M059J (cell line): ENCODE measurements around the gene TMEM132E. TPM values are rescaled to one million over a fixed set of nuclear protein-coding genes. Genes with fewer than 3 reads are reported as not detected.
"Not testable (repeated sequence)": the region's sequence is repeated elsewhere in the genome, so short reads cannot be mapped to it uniquely, and the experiment has no call there.

ENCODE experiments used
- DNase-seq: peaks from one replicate; pipeline ENCODE4 v3.0.0-alpha.2; 2012; ENCODE audit warnings: low read depth
- total RNA-seq: library from RNA; depleted of rRNA; stranded (reverse); fragments of >200 nt; shearing (Covaris generic); gene quantifications from 2 replicates; pipeline ENCODE4 v1.2.3, GENCODE V29; 2014; rRNA removed

Gene TMEM132E
- total RNA-seq = 0.39 and 0.49 TPM in 2 replicates

DNA sequence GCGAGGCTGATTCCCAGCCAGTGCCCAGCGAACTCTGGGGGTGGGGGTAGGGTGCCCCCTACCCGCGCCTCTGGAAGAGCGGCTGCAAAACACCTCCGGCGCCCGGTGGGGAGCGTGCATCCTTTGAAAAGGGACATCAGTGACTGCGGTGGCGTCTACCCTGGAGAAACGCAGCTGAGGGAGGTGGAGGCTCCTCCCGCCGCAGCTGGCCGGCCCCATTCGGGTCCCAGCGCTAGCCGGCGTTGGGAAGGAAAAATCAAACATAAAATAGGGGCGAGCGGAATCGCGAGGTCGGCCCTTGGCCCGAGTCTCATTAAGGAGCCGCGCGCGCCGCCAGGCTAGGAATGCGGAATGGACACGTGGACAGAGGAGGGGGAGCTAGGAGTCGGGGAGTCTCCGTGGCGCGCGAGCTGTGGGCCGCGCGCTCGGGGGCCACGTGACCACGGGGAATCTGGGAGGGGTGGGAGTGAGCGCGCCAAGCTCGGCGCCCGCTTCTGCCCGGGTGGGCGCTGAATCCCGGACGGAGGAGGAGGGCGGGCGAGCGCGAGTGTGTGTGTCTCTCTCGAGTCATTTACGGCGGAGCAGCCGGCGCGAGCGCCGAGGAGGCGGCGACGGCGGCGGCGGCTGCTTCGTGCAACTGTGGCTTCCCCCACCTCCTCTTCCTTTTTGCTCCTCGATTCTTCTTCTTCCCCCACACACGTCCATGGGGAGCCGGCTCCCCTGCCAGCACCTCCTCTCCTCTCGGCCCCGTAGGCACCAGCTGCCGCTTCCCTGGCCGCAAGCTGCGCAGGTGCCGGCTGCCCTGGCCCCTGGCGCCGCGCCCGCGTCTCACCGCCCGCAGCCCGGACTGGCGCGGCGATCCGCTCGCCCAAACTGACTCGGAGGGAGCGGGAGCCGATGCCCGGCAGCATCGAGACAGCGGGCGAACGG, at the start of gene TMEM132E:
TSS of gene TMEM132E (plus strand) at position 566 of the 930 bp plus-strand sequence. CDS start 1,495 bp downstream, outside the sequence.
- DNase-seq = peak; percentile 24

DNA sequence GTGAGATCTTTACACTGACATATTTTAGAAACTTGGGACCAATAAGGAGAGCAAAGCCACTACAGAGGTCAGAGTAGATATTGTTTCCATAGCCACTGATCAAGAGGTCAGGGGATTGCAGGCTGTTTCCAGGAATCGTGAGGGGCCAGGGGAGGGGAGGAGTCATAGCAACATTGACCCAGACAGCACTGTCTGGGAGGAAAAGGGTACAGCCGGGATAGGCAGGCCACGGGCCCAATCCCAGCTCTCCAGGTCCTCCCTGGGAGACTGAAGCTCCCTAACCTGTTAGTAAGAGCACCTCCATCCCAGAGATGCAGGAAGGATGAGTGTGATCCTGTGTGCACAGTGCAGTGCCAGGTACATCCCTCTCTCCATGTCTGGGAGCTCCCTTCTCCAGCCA, 48.5 kb upstream of the TMEM132E start:
- no peak for DNase-seq

- no peak for DNase-seq
Measured at GRCh38 chr17:34532281-34533065, 46.9 kb upstream of the TMEM132E start.

- no peak for DNase-seq
Measured at GRCh38 chr17:34533806-34534527, 45.4 kb upstream of the TMEM132E start.

DNA sequence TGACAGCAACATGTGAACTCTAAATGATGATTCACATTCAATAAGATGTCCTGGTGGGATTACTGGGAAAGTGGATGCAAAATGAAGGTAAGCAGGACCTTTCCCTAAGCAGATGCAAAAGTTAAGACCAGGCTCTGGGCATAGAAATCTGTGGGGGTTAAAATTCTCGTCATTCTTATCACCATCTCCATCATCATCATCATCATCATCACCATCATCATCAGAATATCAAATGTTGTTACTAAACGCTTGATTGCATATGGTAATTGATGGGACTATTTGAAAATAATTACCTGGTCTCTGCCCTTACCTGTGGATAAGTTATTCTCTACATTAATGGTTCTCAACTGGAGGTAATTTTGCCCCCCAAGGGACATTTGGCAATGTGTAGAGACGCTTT, 41.9 kb upstream of the TMEM132E start:
- no peak for DNase-seq

GRCh38 chr17:34538582-34538981, 40.8 kb upstream of the TMEM132E start:
- not testable (repeated sequence) for DNase-seq

DNA sequence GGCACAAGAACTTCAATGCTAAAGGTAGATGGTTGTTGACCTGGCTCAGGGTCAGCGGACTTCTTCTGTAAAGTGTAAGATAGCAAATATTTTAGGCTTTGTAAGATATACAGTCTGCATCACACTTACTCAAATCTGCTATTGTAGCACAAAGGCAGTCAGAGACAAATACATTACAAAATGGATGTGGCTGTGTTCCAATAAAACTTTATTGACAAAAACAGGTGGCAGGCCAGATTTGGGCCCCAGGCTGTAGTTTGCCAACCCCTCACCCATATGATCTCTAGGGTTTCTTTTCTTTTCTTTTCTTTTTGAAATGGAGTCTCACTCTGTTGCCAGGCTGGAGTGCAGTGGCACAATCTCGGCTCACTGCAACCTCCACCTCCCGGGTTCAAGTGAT, 39.5 kb upstream of the TMEM132E start:
- no peak for DNase-seq

DNA sequence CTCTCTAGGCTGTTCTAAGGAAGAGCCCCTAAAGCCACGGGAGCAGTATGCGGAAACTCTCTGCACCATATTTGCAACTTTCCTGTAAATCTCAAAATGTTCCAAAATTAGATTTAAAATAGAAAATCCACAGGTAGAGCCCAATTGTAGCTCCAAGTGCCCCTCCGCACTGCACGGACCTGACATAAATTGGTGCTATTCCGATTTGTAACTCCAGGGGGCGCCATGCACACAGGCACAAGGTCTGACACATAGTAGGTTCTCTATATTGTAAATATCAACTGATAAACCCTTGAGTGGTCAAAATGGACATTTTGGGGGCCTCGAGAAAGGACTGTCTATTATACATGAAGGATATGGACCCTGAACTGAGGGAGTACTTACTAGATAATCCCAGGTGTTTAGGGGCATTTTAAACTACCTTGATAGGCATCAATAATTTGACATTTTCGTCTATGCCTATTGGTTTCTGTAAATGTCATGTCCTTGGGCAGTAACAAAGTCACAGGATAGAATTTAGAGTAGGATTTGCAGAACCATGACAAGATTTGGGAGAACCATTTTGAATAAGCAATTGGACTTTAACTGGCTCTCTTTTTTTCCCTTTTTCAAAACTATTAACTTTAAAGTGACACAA, 36.6 kb upstream of the TMEM132E start:
- peak; percentile 3 for DNase-seq

DNA sequence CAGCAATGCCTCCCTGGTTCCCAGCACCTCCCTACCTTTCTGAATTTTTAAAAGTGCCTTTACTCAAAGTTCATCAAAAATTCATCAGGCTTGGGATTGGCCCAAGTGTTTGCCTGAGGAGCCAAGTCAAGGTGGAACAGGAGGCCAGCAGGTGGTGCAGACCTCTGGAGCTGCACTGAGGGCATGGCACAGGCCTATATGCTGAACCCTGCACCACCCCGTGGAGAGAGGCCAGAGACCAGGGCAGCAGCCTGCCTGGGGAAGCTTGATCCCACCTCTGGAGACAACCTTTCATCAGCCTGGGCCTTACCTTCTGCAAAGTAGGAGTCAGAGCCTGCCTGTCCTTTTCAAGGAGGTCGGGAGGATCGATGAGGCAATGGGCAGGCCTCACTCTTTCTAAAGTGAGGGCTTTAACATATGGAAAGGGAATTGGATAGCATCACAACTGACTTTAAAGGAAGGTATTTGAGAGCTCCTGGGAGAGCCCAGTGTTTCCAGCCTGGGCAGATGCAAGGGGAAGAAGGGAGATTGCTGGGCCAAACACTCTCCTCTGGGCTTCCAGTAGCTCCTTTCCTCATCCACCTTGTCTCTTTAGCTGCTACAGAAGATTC, 31.8 kb upstream of the TMEM132E start:
- no peak for DNase-seq

DNA sequence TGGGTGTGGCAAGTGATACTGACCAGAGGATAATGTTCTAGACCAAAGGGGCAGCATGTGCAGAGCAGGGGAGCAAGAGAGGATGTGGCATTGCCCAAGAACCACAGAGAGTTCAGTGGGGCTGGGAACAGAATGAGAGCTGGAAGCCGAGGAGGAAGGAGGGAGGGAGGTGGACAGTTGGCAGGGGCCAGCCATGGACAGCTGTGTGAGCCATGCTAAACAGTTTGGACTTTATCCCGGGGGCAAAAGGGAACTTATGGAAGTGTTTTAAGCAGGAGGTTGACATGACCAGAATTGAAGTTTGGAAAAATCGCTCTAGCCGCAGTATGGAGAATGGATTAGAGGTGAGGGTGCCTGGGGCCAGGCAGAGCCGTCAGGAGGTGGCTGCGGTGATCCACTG, 29.4 kb upstream of the TMEM132E start:
- no peak for DNase-seq

- DNase-seq = no peak
Measured at GRCh38 chr17:34553907-34554306, 25.5 kb upstream of the TMEM132E start.

- DNase-seq = peak; percentile 26
Measured at GRCh38 chr17:34556384-34556783, 23.0 kb upstream of the TMEM132E start.

GRCh38 chr17:34556931-34557330, 22.5 kb upstream of the TMEM132E start:
- no peak for DNase-seq

DNA sequence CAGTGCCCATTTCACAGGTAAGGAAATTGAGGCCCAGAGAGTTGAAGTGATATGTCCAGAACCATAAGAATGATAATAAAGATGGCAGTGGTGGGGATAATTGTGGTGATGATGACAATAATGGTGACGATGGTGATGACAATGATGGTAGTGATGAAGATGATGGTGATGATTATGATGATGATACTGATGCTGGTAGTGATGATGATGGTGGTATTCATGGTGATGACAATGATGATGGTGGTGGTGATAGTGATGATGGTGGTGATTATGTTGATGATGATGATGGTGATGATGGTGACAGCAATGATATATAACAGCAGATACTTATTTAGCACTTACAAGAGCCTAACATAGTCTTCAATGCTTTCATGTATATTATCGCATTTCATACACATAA, 18.1 kb upstream of the TMEM132E start:
- no peak for DNase-seq

GRCh38 chr17:34562387-34562786, 17.0 kb upstream of the TMEM132E start:
- DNase-seq = no peak

- DNase-seq = no peak
Measured at GRCh38 chr17:34565713-34566112, 13.7 kb upstream of the TMEM132E start.

DNA sequence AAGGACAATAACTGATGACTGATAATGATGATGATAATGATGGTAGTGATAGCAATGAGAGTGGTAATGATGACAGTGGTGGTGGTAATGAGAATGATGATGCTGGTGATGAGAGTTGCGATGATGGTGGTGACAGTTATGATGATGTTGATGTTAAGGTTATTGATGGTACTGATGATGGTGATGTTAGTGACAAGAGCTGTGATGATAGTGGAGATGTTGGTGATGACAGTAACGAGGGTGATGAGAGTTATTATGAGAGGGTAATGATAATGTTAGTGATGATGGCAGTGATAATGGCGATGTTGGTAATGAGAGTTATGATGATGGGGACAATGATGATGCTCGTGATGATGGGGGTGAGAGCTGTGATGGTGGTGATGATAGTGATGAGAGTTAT, 13.2 kb upstream of the TMEM132E start:
- no peak for DNase-seq

DNA sequence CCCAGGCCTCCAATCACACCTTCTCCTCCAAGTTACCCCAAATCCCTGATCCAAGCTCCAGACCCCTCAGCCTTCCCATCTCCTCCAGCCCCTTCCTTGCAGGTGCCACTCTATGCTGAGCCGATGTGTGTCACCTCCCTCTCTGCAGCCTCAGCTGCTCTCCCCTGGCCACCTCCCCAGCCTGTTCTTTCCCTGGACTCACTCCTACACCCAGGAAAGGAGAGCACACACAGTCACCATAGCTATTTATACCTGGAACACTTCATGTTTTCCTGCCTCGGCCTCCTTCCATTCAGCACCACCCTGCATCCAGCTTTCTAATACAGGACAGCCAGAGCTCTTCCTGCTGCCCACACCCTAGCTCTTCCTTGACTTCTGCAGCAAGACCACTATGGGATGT, 12.5 kb upstream of the TMEM132E start:
- no peak for DNase-seq

- DNase-seq = no peak
Measured at GRCh38 chr17:34567691-34568465, 11.5 kb upstream of the TMEM132E start.

DNA sequence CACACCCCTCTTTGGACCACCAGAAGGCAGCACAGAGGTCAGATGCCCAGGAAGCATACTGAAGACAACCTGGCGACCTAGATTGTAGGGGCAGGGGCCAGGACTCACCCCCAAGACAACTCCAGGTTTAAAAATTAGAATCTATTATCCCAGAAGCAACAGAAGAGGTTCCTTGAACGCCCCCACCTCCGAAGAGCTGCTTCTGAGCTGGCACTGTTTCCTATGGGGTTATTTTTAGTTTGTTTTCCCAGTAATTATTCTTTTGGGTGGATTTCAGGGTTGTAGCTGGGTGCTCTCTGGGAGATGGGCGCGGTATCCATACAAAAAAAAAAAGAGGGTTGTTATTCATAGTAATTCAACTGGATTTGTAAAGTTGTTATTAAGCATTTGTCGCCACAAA, 10.4 kb upstream of the TMEM132E start:
- no peak for DNase-seq
